NCI-H510A treated with DMSO at 0.1 percent for 48 hours (cell line): ENCODE data around the gene PLEKHH2.
"Not testable (repeated sequence)": the region's sequence is repeated elsewhere in the genome, so short reads cannot be mapped to it uniquely, and the experiment has no call there.

Experiments used
- DNase-seq: peaks from one replicate; lab custom pipeline; 2025; lab: John Stamatoyannopoulos, UW

The PLEKHH2 gene

DNA sequence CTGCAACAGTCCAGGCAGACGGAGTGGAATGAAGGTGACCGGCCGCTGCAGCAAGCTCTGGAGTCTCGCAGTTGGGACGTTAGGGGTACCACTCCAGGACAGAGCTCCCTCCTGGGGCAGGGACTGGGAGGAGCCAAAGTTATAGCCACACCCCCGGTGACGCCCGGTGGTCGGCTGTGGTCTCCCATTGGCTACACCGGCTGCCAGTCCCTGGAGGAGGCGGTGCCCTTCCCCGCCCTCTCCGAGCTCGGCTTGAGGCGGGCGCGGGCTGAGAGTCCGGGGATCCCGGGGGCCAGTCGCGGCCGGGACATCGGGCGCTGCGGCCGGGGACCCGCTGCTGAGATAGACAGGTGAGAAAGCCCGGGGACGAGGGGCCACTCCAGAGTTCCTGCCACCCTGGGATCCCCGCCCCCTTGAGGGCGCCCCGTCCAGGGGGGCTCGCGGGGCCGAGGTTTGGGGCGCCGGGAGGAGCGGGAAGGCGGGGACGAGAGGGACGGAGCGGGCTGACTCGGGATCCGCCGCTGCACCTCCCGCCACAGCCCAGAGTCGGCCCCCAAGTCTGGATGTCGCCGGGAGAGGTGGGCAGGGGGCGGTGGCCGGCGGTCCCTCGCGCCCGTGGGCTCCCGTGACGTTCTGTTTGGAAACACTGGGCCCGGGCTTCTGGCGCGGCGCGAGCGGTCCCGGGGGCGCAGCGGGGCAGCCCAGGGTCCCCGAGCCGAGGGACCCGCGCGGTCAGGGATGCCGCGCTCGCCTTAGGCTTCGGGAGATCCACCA is at the start of gene PLEKHH2:
TSS of gene PLEKHH2 (plus strand) at position 231 of the 774 bp plus-strand sequence. CDS start 7,414 bp downstream, outside the sequence.
- peak; percentile 82 for DNase-seq

DNA sequence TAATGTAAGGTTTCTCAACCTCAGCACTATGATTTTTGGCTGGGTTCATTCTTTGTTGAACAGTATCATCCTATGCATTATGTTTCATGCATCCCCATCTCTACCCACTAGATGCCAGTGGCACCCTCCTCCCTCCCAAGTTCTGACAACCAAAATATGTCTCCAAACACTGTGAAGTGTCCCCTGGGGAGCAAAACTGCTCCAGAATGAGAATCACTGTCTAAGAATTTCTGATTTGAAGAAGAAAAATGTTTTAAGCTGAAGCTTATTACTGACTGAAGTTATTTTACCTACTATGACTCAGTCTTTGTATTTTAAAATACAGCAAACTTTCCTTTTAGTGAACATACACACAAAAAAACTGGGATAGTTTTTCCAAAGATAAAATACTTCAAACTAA is 44.6 kb upstream of the PLEKHH2 start:
- no peak for DNase-seq

DNA sequence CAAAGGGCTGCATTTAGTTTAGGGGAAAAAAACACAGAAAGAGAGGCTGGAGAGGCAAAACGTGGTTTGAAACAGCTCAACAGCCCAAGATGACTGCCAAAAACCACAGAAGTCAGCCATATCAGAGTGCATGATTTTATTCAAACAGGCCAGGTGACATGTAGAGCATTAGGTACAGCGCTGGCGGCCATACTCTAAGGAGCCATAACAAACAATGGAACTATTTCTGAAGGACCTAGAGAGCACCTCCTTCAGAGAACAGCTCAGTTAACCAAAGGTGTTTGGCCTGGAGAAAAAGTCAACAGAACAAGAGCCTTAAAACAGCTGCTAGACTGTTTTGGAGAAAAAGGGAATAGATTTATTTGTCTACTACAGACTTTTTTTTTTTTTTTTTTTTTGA is 43.8 kb upstream of the PLEKHH2 start:
- DNase-seq: no peak

DNA sequence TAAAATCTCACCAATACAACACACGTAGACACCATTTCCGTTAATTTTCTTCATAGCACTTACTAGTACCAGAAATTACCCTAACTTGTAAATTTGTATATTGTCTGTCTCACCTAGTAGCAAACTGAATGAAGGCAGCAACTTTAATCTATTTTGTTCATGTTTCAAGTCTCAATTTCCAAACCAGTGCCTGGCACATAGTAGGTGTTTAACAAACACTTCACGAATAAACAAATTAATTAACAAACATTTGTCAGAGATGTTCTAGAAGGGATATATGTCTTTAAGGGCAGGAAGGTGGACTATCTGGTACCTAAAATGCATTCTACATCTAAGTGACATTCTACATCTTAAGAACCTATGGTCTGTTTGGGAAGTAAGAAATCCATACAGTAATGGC is 42.2 kb upstream of the PLEKHH2 start:
- DNase-seq: no peak

DNA sequence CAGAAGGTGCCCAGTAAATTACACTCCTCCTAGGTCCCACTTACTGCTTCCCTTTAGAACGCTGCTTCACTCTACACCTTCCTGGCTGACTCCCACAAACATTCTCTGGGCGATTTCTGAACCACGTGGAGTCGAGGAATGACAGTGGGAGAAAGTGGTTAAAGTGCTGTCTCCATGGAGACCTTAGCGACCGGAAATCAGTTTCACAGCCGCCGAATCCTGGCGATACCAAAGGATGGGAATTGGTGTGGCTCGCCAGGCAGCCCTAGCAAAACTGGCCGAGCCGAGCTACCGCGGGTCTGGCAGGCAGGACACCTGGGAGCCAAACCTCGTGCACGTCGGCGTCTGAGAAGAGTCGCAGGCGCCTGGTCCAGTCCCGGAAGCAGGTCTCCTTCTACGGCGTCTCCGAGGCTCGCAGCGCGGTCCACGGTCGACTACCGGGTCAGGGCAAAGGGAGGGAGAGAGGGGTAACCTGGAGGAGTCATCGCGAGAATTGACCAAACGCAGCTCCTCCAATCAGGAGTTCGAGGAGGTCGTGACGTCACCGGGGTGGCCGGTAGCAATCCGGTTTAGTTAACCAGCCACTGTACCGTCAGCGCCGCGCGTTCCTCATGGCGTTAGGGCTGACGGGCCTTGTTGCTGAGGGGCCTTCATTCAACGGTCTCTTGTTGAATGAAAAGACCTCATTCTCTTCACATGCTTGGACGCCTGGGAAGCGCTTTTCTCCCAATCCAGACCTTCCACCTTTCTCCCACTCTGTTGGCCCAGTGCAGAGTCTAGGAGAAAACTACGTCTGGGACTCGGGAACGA is 41.3 kb upstream of the PLEKHH2 start, which contains the start of gene THADA:
TSS of gene THADA (minus strand) at position 436 of the 810 bp plus-strand sequence. CDS start 3,646 bp downstream, outside the sequence.
- peak; percentile 96 for DNase-seq

DNA sequence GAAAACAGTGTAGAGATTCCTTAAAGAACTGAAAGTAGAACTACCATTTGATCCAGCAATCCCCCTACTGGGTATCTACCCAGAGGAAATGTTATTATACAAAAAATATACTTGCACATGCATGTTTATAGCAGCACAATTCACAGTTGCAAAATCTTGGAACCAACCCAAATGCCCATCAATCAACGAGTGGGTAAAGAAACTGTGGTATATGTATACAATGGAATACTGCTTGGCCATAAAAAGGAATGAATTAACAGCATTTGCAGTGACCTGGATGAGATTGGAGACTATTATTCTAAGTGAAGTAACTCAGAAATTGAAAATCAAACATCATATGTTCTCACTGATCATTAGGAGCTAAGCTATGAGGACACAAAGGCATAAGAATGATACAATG is 36.5 kb upstream of the PLEKHH2 start:
- DNase-seq: not testable (repeated sequence)

DNA sequence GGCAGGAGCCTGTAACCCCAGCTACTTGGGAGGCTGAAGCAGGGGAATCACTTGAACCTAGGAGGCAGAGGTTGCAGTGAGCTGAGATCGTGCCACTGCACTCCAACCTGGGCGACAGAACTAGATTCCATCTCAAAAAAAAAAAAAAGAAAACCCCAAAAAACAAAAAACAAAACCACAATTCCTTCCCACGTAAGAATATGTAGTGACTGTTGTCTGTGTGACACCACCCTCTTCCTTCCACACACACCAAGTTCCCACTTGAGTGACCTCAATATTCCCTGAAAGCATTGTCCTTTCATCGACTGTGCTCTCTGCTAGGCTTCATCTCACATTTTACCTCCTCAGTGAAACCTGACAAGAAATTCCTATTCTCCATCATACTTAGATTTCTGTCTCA is 32.4 kb upstream of the PLEKHH2 start:
- no peak for DNase-seq

DNA sequence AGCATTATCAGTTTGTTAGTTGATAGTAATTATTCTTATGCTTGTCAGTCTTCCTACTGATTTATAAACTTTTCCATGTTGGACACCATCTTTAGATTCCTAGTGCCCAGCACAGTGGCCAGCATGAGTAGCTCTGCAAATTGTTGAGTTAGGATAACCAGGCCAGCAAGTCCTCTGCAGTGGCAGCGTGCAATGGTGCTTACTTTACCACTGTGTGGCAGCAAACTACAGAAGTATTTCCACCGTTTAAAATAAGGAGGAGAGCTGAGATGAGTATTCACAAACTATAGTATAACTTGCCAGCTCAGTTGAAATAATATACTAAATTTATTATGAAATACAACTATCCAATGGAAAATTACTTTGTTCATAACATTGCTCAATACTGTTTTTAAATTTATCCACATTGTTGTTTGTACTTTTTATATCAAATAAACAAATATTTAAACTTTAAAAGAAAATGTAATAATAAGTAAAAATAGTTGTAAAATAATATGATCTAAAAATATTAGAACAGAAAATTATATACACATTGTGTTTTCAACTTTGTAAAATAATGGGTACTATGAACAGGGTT is 31.9 kb upstream of the PLEKHH2 start:
- peak; percentile 61 for DNase-seq

DNA sequence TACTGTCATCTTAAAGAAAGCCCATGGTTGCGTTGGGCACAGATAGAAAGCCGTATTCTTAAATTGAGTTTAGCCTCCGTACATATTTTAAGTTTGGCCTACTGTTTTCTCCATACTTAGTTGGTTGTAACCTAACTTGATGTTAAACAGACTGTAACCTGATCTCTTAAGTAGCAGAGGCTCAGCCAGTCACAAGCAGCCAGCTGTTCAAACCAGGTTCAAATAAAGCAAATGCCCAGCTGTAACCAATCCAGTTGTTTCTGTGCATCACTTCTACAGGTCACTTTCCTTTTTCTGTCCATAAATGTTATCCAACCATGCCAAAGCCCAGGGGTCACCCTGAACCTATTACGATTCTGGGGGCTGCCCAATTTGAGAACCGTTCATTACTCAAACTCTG is 31.2 kb upstream of the PLEKHH2 start:
- peak; percentile 49 for DNase-seq

DNA sequence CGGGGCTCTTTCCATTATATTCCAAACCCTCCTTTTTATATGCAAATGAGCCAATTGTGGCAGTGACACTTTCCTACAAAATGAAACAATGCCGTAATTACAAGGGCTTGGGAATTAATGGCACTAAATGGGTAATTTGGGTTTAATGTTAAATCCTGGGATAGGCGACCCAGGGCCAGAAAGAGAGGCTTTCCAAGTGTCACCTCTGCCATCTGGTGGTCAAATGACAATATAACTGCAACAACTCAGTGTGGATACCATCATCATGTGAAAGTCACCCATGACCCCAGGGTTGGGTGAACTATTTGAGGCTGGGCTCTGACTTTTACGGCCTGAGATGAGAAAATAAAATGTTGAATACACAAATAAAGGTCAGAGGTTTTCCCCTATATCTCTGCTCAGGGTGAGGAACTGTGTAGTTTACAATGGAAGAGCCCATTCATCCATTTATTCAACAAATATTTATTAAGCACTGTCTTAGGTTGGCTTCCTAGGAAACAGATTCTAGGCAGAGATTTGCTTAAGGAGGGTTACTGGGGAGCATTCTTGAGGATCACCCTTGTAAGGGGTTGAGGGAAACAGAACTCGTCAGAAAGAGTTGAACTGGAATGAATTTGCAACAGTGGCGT is 27.7 kb upstream of the PLEKHH2 start:
- peak; percentile 55 for DNase-seq

DNA sequence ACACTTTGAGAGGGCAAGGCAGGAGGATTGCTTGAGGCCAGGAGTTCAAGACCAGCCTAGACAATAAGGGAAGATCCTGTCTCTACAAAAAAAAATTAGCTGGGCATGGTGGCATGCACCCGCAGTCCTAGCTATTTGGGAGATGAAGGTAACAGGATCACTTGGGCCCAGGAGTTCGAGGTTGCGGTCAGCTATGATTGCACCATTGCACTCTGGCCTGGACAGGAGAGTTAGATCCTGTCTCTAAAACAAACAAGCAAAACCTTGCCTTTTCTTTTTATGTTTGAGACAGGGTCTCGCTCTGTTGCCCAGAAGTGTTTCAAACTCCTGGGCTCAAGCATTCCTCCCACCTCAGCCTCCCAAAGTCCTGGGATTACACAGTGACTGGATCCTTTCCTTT is 26.7 kb upstream of the PLEKHH2 start:
- no peak for DNase-seq

DNA sequence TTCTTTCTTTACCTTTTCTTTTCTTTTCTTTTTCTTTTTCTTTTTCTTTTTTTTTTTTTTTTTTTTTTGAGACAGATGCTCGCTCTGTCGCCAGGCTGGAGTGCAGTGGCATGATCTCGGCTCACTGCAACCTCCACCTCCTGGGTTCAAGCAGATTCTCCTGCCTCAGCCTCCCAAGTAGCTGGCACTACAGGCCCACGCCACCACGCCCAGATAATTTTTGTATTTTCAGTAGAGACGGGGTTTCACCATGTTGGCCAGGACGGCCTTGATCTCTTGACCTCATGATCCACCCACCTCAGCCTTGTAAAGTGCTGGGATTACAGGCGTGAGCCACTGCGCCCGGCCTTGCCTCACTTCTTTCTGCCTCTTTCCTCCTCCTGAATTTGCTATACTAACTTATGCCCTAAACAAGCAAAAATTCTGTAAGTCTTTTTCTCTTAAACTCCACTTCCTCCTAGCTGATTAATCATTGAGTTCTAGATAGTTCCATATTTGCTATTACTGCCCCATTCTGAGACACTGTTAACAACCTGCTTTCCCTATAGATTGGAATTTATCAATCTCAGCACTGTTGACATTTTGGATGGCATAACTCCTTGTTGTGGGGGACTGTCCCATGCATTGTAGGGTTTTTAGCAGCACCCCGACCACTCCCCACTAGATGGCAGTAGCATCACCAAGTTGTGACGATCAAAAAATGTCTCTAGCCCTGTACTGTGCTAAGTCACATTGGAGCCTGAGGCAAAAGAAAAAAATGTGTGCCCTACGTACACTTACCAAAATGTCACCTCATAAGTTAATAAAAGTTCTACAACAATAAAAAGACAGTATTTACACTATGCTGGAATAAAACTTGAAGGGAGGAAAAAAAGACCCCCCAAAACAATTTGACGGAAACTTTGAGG is 24.8 kb upstream of the PLEKHH2 start:
- peak; percentile 74 for DNase-seq

DNA sequence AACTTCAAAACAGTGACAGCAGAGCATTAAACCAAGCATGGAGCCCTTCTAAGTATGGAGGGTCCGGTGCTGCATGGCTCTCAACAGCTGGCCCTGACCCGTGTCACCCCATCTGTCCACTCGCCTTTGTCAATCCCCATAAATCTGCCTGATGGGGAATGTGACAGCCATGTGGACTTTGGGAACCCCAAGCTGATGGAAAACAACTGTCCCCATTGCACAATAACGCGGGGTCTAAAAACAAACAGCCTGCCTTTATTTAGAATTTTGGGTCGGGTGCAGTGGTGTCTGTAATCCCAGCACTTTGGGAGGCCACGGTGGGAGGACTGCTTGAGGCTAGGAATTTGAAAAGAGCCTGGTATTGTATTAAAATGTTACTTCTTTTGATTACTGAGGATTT is 24.1 kb upstream of the PLEKHH2 start:
- DNase-seq: no peak

DNA sequence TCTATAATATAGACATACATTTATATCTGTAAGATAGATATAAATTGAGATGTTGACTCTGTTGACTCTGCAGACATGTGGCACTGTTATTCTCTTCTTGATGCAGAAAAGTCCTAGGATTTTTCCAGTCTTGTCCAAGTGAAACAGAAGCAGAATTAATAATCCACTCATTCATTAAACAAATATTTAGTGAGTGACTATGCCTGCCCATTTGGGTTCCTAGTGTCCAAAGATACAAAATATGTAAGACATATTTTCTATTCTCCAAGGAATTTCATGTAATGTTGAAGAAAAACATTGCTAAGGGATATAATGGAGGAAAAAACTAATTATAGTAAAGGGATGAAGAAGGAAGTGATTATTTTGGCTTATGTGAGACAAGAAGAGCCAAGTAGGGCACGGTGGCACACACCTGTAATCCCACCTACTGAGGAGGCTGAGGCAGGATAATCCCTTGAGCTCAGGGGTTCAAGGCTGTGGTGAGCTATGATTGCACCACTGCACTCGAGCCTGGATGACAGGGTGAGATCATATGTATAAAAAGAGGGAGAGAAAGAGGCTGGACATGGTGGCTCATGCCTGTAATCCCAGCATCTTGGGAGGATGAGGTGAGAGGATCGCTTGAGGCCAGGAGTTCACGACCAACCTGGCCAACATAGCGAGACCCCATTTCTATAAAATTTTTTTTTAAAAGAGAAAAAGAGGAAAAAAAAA is 19.9 kb upstream of the PLEKHH2 start:
- DNase-seq: no peak

DNA sequence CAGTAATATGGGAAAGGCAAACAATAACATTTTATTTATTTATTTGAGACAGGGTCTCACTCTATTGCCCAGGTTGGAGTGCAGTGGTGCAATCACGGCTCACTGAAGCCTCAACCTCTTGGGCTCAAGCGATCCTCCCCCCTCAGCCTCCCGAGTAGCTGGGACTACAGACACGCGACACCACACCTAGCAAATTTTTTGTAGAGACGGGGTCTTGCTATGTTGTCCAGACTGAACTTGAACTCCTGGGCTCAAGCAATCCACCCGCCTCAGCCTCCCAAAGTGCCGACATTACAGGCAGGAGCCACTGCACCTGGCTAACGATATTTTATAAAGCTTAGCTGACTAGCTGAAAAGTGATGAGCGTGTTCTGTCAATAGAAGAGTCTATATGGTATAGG is 17.5 kb upstream of the PLEKHH2 start:
- DNase-seq: no peak

DNA sequence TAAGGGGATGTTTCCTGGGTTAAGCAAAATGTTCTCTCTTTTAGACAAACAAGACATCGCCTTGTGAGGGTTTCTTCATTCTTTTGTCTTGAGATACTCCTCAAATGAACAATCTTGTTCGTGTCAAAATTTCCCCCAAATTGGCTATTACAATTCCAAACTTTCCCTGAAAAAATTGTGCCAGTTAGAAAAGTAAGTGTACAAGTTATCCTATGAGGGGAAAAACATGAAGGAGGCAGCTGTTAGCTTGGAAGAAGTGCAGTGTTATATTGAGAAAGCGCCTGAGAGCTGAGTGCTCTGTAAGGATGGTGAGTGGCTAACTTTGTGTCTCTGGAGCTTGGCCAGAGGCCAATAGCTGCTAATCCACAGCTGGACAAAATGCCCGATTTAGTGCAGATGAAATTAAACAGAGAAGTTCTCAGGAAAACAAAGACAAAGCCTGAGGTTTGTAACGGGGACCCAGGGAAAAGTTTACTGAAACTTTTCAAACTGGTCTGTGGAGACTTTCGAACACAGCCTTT is 14.1 kb upstream of the PLEKHH2 start:
- no peak for DNase-seq

DNA sequence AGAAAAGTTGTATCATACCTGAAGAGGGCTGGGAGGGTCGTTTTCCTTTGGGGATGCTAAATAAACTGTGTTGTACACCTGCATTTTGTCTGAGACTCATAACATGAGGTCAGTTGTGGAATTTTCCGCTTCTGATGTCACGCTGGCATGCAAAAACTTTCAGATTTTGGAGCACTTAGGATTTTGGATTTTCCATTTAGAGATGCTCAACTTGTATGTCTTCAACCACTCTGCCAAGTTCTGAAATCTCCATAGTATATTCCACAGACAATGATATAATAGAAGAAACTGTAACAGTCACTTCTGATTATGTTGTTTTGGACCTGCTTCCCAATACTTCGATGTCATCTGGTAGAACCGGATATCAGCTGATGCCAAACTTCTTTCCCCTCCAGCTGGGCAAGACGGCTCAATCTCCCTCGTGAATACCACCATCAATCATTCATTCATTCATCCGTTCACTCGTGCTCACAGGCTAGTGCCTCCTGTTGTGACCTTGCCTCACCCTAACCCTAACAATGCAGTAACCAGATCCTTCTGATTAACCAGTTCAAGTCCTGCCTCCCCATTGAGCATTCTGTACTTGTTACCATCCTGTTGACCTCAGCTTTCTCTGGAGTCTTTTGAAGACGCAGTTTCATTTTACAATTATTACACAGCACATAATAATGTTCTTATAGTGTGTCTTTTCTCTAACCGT is 5.3 kb upstream of the PLEKHH2 start:
- DNase-seq: no peak

DNA sequence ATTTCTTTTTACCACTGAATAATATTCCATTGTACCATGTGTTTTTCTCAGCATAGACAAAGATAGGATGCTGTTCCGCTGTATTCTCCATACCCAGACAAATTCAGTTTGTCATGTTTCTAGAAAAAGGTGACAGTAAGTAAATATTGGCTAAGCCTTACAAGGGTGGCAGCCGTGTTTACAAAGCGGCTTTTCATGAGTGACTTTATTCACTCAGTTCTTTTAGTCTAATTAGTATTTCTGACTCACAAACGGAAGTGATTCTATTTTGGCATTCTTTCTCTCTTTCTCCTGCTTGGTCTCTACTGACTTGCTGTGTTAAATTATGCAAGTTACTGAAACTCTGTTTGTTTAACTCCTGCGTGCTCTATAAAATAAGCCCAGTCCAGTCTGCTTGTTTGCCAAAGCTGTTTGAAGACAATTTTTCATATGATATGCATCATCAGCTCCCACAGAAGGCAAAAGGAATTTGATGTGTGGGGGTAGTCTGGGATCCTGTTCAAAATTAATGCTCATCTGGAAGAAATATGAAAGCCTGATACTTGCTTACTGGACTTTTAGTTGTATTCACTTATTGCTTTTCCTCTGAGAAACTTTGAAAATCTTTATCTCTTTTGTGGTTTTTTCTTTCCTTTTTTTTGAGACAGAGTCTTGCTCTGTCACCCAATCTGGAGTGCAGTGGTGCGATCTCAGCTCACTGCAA is 2.3 kb upstream of the PLEKHH2 start:
- peak; percentile 49 for DNase-seq

DNA sequence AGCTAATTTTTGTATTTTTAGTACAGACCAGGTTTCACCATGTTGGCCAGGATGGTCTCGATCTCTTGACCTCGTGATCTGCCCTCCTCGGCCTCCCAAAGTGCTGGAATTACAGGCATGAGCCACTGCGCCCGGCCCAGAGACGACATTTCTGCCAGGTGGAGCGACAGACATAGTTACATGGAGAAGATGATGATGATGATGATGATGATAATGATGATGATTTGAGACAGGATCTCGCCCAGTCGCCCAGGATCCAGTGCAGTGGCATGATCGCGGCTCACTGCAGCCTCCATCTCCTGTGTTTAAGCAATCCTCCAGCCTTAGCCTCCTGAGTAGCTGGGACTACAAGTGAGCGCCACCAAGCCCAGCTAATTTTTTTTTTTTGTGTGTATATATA is 907 bp upstream of the PLEKHH2 start:
- not testable (repeated sequence) for DNase-seq
